NCI-H524 treated with DMSO at 0.1 percent for 48 hours (cell line): ENCODE data around the gene NUP107.

ENCODE experiments used
- DNase-seq: peaks from one replicate; lab custom pipeline; 2025; lab: John Stamatoyannopoulos, UW

Gene NUP107

DNA sequence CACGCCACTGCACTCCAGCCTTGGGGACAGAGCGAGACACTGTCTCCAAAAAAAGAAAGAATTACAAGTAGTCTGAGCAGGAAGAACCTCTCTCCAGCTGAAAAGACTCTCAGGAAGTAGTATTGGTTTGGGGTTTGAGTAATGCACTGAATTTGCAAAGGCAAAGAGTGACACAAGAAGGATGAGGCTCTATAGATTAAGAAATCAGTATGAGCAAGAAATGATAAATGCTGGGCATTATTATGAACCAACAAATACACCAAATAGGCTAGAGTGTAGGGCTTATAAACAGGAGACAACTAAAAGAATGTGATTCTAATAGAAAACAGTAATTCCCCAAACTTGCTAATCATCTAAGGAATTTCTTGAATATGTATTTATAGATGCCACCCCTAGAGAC lies 56.6 kb downstream of the NUP107 start:
- DNase-seq = no peak

DNA sequence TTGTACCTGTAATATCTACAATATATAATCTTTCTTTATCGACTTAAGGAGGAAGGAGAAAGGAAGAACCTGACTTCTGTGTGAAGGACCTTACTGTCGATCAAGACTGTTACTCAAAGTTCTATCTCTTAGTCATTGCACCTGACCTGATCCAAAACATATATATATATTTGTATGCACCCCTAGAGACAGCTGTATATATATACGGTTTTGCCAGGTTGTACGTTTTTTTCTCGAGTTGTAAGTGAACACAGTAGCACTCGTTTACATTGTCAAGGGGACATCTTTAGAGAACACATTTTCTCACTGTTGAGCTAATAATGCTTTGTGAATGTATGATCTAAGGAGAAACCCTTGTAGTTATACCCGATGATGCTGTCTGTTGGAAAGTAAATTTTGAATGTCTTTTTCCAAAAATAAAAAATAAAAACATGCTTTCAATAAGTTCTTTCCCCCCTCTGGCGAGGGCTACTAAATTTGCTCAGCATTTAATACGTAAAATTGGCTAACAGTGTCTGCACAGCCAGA lies 58.7 kb downstream of the NUP107 start:
- DNase-seq = no peak

DNA sequence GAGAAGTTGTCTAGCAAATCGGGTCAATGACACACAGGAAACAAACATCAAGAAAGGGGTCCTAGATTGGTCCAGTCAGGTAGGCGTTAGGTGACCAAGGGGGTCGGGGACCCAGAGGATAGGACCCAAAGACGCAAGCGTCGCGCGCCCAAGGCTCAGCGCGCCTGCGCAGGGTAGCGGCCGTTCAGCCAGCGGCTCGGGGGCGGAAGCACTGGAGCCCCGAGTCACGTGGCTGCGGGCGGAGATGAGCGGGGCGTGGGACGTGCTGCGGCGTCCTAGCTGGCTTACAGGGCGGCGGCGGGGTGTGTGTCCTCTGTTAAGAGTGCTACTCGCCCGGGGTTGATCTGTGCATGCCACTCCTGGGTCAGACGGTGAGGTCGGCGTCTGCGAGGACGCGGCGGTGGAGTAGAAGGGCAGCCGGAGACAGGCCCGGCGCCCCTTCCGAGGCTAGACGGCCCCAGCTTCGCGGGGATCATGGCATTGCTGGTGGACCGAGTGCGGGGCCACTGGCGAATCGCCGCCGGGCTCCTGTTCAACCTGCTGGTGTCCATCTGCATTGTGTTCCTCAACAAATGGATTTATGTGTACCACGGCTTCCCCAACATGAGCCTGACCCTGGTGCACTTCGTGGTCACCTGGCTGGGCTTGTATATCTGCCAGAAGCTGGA lies 59.3 kb downstream of the NUP107 start, which contains the start of gene SLC35E3:
Gene SLC35E3, plus strand, starts transcription at position 273 of the 668 bp plus-strand sequence. Its CDS starts 202 bp downstream, at position 475.
- peak; percentile 55 for DNase-seq

DNA sequence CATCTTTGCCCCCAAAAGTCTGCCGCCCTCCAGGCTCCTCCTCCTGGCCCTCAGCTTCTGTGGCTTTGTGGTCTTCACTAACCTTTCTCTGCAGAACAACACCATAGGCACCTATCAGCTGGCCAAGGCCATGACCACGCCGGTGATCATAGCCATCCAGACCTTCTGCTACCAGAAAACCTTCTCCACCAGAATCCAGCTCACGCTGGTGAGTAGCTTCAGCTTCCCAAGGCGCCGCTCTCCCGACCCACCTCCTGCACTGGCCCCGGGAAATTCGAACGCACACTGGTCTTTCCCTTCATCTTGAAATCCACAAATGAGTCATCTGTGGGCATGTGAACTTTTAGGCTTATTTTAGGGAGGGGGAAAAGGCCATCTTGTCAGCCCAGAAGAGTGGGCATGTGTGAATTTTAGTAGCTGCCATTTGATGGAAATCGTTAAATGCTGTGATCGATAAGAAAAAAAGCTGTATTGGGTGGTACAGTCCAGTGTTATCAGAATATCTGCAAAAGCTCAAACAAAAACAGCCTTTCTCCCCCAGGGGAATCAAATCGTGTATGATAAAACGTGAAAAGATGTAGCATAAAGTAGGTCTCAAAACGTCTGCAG lies 59.9 kb downstream of the NUP107 start:
- DNase-seq = peak; percentile 3

DNA sequence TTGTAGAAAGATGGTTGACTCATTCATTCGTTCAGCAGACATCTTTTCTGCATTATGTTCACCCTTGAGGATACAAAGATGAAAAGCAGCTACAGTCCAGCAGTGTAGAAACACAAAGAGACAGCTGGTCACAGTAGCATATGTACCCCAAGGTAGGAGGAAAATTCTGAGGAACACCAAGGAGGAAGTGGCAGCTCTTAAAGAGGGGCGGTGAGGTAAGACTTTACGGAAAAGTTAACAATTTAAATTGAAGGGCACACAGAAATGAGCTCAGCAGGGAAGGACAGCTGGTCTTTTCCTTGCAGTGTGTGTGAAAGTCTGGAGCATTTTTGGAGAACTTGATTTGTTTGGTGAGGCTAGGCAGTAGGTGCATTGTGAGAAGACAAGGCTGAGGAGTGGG lies 62.7 kb downstream of the NUP107 start:
- no peak for DNase-seq

DNA sequence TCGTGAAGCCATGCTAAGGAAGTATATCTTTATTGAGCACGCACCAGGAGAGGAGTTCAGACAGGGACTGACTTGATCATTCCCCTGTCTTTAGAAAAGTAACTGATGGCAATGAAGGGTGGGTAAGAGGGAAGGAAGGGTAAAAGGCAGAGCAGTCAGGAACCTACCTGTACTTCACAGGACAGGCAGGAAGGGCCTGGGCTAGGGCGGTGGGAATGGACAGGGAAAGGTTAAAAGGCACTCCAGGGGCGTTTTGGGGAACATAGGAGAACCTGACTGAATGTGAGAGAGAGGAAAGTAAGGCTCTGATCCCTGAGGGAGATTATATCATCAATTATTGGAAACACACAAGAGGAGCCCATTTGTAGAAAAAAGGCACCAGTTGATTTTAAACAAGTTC lies 63.1 kb downstream of the NUP107 start:
- no peak for DNase-seq

DNA sequence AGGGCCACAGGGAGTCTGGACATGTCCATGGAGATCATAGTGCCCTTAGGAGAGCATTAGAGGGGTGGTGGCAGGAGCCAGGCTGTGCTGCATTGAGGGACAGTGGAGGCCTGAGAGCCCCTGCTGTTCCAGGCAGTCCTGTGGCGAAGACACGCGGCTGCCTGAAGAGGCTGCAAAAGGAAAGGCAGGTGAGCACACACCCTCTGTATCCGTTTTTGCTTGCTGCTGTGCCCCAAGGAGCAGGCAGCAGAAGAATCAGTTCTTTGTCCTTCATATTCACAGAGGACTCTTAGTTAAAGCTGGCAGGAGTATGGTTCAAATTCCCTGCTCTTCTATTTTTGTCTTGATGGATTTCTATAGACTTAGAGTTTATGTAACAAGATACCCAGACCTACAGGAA lies 63.7 kb downstream of the NUP107 start:
- DNase-seq = no peak

DNA sequence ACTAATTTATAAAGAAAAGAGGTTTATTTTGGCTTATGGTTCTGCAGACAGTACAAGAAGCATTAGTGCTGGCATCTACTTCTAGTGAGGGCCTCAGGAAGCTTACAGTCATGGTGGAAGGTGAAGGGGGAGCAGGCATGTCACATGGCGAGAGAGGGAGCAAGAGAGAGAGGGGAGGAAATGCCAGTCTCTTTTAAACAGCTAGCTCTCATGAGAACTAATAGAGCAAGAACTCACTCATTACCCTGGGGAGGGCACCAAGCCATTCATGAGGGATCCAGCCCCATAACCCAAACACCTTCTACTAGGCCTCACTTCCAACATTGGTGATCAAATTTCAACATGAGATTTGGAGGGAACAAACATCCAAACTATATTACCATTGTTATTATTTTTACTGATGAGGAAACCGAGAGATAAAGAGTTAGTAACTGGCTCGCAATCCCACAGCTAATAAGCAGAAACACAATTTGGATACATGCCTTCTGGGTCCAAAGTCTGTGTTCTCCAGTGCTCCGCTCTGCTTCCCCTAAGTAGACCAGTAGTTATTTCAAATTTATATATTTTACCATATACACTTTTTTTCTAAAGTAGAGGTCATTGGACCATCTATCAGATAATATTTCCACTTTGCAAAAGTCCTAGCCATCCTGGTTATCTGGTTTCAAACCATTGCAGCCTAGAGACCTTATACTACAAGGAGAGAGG lies 68.9 kb downstream of the NUP107 start:
- no peak for DNase-seq

DNA sequence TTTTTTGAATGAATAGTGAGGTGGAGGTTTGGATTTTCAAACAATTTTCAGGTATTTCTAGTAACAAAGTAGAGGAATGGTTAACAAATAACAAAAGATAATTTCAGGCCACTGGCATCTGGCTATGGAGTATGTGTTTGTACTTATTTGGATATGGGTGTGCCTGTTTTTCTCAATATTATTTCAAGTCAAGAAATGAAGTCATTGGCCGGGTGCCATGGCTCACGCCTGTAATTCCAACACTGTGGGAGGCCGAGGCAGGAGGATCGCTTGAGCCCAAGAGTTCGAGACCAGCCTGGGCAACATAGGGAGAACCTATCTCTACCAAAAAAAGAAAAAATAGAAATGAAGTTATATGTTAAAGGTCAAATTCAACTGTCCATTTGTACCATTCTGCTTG lies 73.1 kb downstream of the NUP107 start:
- DNase-seq = no peak

DNA sequence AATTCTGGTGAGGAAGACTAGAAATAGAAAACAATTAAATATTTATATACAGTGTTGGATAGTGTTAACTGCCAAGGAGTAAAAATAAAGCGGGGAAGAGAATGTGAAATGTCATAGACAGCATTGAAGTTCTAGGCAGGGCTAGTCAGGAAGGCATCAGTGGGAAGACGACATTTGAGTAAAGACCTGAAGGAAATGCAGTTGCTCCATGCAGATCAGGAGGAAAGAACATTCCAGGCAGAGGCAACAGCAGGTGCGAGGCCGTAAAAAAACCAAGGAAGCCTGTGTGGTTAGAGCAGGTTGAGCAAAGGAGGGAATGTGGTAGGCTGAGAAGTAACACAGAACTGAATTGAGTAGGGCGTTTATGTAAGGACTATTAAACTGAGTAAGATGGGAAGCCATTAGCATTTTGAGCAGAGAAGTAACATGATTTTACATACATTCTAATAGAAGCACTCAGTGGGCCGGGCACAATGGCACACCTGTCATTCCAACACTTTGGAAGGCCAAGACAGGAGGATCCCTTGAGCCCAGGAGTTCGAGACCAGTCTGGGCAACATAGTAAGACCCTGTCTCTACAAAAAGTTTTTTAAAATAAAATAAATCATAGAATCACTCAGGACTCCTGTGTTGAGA lies 74.1 kb downstream of the NUP107 start:
- no peak for DNase-seq

DNA sequence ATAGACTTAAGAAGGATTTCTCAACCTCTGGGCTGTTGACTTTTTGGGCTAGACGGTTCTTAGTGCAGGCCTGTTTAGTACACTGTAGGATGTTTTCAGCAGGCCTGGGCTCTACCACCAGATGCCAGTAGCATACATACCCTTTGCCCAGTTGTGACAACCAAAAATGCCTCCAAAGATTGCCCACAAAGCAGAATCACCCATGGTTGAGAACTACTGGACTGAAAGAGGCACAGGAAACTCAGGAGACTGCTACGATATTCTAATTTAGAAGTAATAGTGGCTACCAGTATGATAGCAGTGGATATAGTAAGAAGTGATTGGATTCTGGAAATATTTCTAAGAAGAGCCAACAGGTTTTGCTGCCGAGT lies 74.6 kb downstream of the NUP107 start:
- DNase-seq = no peak

DNA sequence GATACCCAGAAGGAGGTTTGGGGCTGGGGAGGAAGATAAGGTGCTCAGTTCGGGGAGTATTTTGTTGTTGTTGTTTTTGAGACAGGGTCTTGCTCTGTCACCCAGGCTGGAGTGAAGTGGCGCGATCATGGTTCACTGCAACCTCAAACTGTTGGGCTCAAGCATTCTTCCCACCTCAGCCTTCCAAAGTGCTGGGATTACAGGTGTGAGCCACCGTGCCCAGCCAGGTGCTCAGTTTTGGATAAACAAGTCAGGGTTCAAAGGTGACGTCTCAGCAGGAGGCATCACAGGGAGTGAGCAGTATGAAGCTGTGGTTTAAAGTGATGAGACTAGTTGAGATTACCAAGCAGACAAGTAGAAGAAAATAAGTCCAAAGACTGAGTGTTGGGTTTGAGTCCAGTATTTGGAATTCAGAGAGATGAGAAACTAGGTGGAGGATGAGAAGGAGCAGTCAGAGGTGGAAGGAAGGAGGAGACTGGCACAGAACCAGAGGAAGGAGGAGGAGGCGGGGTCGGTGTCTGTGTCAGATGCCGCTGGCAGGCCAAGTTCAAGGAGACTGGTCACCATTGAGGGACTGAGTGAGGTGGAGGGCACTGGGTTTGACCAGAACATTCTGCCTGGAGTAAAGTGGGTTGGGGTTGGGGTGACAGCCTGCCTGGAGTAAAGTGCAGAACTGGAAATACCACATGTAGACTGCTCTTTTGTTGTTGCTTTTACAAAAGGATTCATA lies 75.3 kb downstream of the NUP107 start:
- no peak for DNase-seq

DNA sequence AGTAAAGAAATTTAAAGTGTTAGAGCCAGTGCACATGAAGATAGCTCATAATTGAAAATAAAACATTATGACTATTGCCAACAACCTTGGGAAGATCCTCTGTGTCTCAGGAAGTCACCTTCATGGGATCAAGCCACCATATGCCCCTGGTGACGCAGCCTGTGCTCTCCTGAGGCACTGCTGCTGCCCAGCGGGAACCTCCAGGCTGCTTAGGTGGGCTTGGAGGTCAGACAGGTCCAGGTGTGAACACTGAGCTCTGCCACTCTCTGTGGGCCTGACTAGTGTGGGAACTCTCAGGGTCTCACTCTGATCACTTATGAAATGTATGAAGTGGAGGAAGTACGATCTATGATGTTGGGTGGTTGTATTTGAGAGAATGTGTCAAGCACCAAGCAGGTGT lies 75.9 kb downstream of the NUP107 start:
- DNase-seq = peak; percentile 43

DNA sequence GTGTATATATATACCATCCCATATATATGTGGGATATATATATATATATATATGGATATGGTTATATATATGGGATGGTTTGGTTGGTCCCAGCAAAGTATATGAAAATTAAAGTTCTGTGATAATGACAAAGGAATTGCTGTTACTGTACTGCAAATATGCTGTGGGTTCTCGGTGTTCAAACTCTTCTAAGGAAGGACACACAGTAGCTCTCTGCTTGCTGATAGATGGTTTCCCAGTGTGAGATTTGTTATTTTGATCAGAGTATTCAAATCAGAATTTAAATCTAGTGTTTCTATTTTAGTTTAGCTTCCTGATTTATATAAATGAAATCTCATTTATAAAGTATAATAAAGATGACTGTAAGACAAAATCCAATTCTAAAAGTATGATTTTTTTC lies 78.9 kb downstream of the NUP107 start:
- no peak for DNase-seq

DNA sequence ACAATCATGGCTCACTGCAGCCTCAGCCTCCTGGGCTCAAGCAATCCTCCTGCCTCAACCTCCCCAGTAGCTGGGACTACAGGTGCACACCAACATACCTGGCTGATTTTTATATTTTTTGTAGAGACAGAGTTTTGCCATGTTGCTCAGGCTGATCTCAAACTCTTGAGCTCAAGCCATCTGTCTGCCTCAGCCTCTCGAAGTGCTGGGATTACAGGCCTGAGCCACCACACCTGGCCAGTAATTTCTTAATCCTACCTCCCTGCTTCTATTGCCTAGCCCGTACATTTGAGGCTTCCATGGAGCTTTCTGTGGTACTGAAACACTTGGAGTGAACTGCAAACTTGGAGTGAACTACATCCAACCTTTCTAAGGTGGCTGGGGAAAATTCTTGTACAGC lies 79.9 kb downstream of the NUP107 start:
- peak; percentile 57 for DNase-seq

DNA sequence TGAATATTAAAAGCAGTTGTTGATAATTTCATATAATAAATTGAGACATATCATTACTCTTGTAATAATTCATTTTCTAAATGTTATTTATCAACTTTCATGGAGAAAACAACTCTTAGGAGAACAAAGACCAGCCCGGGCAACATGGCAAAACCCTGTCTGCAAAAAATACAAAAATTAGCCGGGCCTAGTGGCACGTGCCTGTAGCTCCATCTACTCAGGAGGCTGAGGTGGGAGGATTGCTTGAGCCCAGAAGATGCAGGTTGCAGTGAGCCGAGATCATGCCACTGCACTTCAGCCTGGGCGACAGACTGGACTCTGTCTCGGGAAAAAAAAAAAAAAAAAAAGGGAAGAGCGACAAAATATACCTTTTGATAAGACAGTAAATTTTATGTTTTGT lies 80.4 kb downstream of the NUP107 start:
- DNase-seq = no peak

DNA sequence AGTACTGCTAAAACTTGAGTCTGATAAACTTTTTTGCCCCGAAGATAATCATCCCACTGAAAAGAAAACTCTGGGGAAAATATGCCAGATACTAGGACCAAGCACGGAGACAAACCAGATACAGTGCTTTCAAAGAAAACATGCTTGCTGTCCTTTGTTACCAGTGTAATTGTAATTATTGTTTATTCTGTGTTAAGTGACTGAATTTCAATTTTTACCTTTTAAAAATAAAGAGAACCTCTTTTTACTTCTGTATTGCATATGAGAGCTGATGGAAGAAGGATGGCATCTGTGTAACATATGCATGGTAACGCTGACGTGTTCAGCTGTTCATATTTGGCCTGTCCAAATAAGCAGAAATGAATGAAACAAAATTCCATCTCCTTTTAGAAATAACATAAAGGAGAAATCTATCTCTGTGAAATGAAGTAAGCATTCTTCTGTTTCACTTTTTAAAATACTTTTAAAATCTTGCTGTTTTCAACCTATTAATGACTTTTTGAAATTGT lies 81.7 kb downstream of the NUP107 start:
- no peak for DNase-seq

DNA sequence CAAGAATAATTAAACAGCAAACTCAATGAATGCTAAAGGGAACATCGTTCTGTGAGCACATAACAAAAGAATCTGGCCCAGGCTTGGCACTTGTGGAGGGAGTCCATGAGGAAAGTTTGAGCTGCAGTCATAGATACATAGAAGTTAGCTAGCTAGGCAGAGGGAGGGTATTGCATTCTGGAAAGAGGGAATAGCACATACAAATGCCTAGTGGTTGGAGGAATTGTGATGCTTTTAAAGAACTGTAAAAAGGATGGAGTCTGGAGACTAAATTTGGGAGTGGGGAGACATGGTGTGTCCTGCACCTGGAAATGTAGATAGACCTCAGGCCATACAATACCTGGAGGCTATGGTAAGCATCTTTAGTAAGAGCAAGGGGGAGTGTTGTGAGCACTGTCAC lies 83.2 kb downstream of the NUP107 start:
- no peak for DNase-seq

DNA sequence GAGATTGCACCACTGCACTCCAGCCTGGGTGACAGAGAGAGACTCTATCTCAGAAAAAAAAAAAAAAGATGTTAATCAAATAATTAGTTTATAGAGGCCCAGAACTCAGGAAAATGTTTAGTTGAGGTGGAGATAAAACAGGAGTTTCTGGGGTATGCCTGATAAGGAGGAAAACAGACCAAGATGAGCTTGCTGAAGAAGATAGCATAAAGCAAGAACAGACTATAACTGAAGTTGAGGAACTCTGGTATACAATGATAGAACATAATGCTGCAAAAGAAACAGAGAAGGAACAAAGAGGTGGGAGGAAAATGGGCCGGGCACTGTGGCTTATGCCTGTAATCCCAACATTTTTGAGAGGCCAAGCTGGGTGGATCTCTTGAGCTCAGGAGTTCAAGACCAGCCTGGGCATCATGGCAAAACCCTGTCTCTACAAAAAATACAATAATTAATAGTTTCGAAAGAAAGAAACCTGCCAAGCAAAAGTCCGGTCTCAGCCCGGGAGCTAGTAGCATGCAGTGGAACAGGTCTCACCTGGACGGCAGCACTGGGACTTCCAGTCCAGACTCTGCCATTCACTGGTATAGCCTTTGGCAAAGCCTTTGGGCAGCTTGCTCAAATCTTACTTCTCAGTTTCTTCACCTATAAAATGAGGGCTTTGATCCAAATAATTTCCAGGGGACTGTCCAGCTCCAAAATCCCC lies 84.6 kb downstream of the NUP107 start:
- no peak for DNase-seq

DNA sequence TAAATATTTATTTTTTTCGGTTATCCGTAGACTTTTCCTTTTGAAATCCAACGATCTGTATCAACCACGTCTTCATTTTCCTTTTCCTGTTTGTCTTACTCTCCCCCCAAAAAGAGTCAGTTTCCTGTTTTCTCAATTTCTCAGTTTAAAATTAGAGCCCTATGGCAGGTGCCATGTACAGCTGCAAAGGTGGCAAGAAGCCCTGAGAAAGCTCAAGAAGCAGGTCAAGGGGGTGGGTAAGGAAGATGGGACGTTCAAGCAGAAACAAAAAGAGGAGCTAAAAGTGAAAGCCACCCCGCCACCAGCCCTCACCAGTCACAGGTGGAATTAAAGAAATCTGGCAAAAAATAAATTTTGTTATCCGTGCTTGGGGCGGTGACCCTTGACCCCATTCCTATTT lies 85.9 kb downstream of the NUP107 start:
- DNase-seq = no peak

DNA sequence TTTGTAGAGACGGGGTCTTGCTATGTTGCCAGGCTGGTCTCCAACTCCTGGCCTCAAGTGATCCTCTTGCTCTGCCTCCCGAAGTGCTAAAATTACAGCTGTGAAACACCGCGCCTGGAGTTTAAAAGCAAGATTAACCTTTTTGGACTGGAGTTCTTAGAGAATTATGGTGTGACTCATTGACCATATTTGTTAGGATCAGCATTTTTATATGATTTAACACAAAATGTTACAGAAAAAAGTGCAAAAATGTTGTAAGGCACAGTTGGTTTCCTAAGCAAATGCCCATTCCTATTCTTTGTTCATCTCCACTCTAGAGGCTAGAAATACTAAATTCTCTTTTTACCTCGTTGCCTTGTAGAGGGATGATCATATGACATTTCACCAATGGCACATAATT lies 86.8 kb downstream of the NUP107 start:
- no peak for DNase-seq
